ENCODE measurements around the gene ERG. TPM values are rescaled to one million over a fixed set of nuclear protein-coding genes. Genes with fewer than 3 reads are reported as not detected.

ERG gene
- total RNA-seq, 1 experiment from 2014 or later = 0.11 TPM

- Histone ChIP-seq H3K56ac (ENCODE audit: insufficient read length, low read depth, low read length) (no peak overlapping the region), H3K79me2 (ENCODE audit: insufficient read depth, low read length) (no peaks in the 10 kb centered on the region), H2AK5ac (ENCODE audit: insufficient read length, low read length) (no peak overlapping the region), H3K9me3 (ENCODE audit: control insufficient read depth, low read depth, low read length) (no peaks in the 10 kb centered on the region), H3K79me1 (ENCODE audit: insufficient read depth, low read depth, low read length, poor library complexity, severe bottlenecking) (no peaks in the 10 kb centered on the region), H2BK120ac (ENCODE audit: low read depth, low read length, poor library complexity, severe bottlenecking) (no peak overlapping the region), H3K14ac (ENCODE audit: insufficient read depth, low read length) (no peak overlapping the region), H3K4me1 (ENCODE audit: insufficient read depth, low read length) (no peaks in the 10 kb centered on the region; the same call in 1 of the 2 replicates), H3K23ac (ENCODE audit: insufficient read length, low read depth, low read length) (no peak overlapping the region), H2BK12ac (ENCODE audit: insufficient read length, low read depth, low read length) (no peak overlapping the region), H2BK15ac (ENCODE audit: low read depth, low read length) (no peak overlapping the region), H3K4ac (ENCODE audit: low read depth, low read length) (no peak overlapping the region), H3K4me2 (ENCODE audit: insufficient read depth, insufficient read length, low read length) (no peak overlapping the region), H3K27ac (ENCODE audit: insufficient read length, low read depth, low read length) (no peak overlapping the region), H3K23me2 (ENCODE audit: insufficient read length, low read depth, low read length, poor library complexity, severe bottlenecking) (no peaks in the 10 kb centered on the region), H4K91ac (ENCODE audit: insufficient read length, low read depth, low read length) (no peak overlapping the region), H4K20me1 (ENCODE audit: control insufficient read depth, insufficient read depth, insufficient read length) (no peaks in the 10 kb centered on the region), H2BK5ac (ENCODE audit: insufficient read length, low read length) (no peak overlapping the region), H4K8ac (replicated peaks; ENCODE audit: insufficient read length, low read depth, low read length) (no peak overlapping the region), H3K27me3 (ENCODE audit: insufficient read depth, low read length) (no peaks in the 10 kb centered on the region), H3K9ac (ENCODE audit: extremely low read depth, insufficient read length, low read length) (no peak overlapping the region), H2AFZ (ENCODE audit: low read length) (no peak overlapping the region), H4K5ac (ENCODE audit: insufficient read length, low read depth, low read length) (no peak overlapping the region), H3T11ph (ENCODE audit: low read length) (no peak overlapping the region), H2BK20ac (ENCODE audit: low read depth, low read length, poor library complexity, severe bottlenecking) (no peak overlapping the region), H3K18ac (ENCODE audit: insufficient read length, low read depth, low read length) (no peak overlapping the region)
- Mint-ChIP-seq H3K27me3 (ENCODE audit: low read depth) (peaks cover 15% of the 10 kb centered on the region), H3K4me1 (peaks cover 7 to 11% of the 10 kb centered on the region in 2 experiments), H3K4me3 (no peak overlapping the region), H3K27ac (no peak overlapping the region), H3K36me3 (ENCODE audit: insufficient read depth in 1 of 3, low read depth in 3 of 3) (no peaks in the 10 kb centered on the region), H3K9me3 (no peaks in the 10 kb centered on the region; a peak in 1 of 5 replicates)
- TF ChIP-seq CTCF (conservative IDR thresholded peaks at IDR 0.05) = no peak
- DNase-seq = no peak
- no CpG with 5 or more reads among the region's 12 CpGs for WGBS (ENCODE audit: extremely low coverage, insufficient read length, low lambda C conversion rate)
These were observed 18.4 kb downstream of the ERG start for GRCh38 chr21:38479641-38480525.

Measured in H9 (cell line).